Activated CD8-positive, alpha-beta memory T cell treated with anti-CD3 and anti-CD28 coated beads, Interleukin-2, amount 50 U/mL, for 24 hours (primary cell): ENCODE results near the gene PTBP3.
"Not testable (repeated sequence)": the region's sequence is repeated elsewhere in the genome, so short reads cannot be mapped to it uniquely, and the experiment has no call there.

Experiments used
- DNase-seq: peaks from one replicate; pipeline ENCODE4 v3.0.0-alpha.2; 2020; ENCODE audit errors: extremely low read depth

The PTBP3 gene

DNA sequence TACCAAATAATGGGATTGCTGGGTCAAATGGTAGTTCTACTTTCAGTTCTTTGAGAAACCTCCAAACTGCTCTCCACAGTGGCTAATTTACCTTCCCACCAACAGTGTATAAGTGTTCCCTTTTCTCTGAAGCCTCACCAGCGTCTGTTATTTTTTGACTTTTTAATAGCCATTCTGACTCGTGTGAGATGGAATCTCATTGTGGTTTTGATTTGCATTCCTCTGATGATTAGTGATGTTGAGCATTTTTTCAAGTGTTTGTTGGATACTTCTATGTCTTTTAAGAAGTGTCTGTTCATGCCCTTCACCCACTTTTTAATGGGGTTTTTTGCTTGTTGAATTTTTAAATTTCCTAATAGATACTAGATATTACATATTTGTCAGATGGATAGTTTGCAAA lies 129.9 kb downstream of the PTBP3 start:
- no peak for DNase-seq

DNA sequence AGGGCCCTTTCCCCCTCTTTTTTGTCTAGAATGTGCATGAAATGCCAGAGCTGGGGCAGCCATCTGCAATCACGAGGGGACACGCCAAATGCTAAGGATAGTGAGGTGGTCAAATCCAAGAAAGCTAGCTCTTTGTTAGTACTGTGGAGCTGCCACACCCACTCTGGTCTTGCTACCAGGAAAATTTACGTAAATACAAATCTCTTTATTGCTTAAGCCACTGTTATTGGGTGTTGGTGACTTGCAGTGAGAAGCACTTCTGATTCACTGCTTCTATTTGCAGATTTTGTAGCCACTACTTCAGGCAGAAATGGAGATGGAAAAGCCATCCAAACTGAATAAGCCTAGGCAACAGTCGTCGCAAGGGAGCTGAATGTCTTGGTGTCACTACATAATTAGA lies 132.7 kb downstream of the PTBP3 start:
- DNase-seq = no peak

DNA sequence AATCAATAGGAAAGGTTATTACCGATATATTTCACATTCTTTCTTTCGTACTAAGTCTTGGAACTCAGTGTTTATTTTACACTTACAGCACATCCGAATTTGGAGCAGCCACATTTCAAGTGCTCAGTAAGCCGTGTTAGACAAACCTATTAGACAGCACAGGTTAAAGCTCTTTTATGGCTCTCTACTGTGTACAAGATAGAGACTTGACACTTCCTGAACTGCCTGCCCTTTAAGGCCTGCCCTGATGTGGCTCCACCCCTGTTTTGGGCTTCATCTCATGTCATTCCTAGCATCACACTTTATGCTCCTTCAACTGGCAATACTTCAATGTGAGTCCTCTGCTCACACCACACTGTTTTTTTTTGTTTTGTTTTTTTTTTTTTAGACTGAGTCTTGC lies 134.8 kb downstream of the PTBP3 start:
- no peak for DNase-seq

DNA sequence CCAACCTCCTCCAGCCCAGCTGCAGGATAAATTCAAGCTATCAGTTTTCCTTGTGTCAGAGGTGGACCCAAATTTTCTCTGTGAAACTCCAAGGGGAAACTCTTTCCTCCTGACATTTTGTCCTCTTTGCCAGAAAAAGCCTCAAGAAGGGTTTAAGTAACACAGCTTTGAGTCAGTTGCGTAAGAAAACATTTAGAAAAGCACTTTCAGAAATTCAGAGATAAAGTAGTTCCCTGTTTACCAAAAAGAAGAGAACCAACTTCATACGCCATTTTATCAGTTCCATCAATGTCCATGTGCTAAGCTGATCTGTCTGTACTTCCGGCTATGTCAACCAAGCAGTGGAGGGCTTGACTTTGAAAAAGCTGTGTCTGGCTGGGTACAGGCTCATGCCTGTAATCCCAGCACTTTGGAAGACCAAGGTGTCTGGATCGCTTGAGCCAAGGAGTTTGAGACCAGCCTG lies 138.4 kb downstream of the PTBP3 start:
- DNase-seq = no peak

DNA sequence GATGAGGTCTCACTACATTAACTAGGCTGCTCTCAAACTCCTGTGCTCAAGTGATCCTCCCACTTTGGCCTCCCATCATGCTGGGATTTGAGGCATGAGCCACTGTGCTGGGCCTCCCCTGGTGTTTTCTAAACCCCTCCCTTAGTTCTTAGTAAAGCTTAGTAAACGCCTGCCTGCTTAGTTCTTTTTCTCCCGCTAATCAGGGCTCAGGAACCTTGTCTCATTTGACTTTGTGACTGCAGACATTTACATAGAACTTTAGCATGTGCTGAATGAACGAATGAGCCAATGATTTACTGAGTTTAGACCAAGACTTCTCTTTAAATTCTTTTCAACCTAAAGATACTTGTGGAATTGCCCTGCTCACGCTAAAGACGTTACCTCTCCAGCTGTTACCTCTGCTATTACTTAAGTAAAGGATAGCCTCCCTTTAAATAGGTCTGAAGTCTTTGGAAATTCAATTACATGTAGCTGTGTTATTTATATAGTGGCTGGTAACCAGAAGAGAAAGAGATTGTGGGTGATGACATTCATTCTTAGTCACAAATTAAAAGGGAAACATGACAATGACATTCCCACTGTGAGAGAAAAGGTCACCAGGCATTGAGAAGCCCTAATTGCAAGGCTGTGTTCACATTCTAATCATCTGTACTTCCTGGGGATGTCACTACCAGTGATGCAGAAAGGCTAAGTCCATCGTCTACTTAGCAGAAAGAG lies 139.7 kb downstream of the PTBP3 start:
- DNase-seq = no peak

DNA sequence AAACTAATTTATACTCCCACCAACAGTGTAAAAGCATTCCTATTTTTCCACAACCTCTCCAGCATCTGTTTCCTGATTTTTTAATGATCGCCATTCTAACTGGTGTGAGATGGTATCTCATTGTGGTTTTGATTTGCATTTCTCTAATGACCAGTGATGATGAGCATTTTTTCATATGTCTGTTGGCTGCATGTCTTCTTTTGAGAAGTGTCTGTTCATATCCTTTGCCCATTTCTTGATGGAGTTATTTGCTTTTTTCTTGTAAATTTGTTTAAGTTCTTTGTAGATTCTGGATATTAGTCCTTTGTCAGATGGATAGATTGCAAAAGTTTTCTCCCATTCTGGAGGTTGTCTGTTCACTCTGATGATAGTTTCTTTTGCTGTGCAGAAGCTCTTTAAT lies 143.1 kb downstream of the PTBP3 start:
- DNase-seq = not testable (repeated sequence)

DNA sequence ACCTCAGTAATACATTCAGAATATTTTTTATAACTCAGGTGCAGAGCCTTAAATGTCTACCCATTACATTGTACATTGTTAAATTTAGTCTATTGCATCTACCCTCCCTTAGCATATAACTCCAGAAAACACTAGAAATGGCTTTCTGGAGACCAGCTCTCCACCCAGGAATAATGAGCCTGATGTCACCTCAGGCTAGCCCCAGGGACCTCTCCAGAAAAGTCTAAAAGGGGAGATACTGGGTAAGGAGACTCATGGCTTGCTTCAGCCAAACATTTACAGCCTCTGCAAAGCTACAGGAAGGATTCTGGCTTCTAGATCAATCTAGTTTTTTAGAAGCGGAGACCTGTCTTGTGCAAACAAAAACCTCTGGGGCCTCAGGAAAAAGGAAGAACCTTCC lies 144.5 kb downstream of the PTBP3 start:
- no peak for DNase-seq

DNA sequence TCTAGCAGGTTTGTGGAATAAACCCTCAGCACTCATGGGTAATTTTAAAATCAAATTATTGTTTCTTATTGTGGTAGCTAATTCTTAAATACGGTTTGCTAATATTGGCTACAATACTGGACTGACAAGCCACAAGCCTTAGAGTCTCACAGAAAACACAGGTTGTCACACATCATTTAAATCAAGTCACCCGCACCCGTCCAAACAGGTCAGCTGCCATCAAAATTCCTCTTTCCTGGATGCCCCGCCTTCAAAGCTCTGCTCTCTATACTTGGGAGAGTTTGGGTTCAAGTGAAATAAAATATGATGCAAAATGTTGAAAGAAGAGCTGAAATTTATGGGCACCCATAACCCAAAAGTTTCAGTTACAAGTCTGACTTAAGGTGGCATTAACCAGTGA lies 146.0 kb downstream of the PTBP3 start:
- DNase-seq = no peak

DNA sequence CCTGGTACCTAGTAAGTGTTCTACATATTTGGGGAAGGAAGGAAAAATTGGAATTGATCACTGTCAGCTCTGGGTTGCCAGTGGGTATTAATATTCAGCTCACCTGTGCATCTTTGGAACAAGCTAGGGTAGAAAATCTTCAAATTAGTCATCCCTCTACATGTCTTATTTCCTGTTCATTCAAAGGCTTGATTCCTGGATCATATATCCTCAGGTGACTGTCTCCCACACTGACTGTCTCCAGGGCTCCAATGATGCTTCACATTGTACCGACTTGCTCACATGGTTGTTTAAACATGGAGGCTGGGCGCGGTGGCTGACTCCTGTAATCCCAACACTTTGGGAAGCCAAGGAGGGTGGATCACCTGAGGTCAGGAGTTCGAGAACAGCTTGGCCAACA lies 146.7 kb downstream of the PTBP3 start:
- DNase-seq = no peak

DNA sequence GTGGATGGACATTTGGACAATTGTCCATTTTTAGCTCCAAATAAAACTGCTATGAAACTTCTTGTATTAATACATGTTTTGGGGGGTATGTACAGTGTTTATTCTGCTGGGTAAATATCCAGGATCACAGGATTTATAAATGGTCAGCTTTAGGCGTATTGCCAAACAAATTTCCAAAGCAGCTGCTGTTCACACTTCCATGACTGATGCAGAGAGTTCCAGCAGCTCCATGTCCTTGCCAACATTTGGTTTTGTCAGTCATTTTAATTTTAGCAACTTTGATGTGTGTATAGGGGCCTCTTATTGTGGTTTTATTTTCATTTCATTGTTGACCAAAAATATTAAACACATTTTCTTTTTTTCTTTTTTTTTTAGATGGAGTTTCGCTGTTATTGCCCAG lies 148.5 kb downstream of the PTBP3 start:
- DNase-seq = no peak

DNA sequence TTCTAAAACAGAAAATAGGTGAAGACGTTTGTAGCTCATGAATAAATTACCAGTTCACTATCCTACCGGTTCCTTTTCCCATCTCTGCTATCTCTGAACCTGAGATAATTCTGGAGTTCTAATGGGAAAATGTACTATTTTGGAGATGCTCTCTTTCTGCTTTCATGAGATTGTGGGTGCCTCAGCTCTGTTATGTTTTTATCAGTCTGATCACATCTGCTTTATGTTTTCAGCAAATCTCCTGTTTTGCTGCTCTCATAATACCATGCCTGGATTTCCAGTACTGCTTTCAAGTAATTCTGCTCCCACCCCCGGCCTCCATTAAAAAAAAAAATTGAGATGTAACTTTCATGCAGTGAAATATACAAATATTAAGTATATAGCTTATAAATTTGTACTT lies 149.2 kb downstream of the PTBP3 start:
- DNase-seq = no peak

DNA sequence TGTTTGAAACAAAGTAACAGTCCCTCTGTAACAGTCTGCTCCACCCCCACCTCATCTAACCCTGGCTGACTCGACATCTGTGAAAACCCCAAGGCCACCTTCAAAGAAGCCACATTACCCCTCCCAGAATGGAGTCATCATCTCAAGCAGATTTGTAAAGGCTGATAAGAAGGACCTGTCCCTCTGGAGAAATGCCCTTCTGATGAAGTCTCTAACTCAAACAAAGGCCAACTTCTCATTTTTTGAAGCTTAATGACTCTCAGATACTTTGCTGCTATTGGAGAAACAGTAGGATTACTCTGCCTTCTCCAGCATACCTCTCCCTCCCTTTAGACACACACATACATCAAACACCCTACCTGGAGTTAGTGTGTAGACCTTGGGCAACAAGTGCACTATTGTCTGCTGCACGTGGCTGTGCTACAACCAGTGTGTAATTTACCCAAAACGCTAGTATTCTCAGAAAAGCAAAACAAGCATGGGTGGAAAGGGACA lies 153.0 kb downstream of the PTBP3 start:
- no peak for DNase-seq

DNA sequence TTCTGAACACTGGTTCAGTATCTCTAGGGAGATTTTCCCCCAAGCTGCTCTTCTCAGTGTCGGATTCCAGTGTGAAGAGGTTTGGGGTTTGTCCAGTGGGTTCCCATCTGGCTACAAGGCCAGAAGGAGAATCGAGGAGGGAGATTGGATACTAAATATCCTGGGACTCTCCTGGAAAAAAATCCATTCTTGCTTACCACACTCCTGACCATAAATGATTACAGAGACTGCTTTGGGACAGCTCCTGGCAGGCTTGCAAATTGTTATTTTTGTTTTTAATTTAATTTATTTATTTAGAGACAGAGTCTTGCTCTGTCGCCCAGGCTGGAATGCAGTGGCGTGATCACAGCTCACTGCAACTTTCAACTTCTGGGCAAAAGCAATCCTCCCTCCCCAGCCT lies 153.6 kb downstream of the PTBP3 start:
- no peak for DNase-seq

DNA sequence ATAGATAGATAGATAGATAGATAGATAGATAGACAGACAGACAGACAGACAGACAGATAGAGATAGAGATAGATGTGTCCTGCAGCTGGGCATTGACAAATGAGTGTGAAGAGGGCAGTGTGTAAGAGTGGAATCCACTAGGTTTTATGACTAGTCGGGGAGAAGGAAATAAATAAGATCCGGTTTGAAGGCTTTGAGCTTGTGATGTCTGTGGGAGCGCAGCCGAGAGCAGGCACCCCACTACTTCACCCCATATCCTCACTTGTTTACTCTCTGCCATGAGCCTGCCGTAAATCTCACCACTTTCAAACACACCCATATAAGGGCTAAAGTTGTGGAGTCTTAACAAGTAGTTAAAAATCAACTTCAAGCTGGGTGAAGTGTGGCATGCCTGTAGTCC lies 156.9 kb downstream of the PTBP3 start:
- DNase-seq = no peak

DNA sequence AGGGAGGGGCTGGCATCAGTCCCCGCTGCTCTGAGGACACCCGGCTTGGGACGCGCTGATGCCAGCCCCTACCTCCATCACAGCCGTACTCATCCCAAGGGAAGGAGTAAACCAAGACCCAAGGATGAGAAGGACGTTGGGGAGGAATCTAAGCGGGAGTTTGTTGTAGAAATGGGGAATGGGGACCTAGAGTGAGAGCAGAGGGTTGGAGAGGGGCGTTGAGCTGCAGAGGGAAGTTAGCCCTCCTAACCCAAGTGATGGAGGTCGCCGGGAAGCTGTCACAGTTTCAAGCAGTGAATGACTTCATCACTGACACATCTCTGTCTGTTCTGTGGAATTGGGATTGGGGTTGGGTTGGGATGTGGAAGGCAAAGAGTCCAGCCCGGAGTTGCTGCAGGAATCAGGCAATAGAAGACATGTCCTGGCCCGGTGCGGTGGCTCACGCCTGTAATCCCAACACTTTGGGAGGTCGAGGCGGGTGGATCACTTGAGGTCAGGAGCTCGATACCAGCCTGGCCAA lies 157.6 kb downstream of the PTBP3 start:
- no peak for DNase-seq

DNA sequence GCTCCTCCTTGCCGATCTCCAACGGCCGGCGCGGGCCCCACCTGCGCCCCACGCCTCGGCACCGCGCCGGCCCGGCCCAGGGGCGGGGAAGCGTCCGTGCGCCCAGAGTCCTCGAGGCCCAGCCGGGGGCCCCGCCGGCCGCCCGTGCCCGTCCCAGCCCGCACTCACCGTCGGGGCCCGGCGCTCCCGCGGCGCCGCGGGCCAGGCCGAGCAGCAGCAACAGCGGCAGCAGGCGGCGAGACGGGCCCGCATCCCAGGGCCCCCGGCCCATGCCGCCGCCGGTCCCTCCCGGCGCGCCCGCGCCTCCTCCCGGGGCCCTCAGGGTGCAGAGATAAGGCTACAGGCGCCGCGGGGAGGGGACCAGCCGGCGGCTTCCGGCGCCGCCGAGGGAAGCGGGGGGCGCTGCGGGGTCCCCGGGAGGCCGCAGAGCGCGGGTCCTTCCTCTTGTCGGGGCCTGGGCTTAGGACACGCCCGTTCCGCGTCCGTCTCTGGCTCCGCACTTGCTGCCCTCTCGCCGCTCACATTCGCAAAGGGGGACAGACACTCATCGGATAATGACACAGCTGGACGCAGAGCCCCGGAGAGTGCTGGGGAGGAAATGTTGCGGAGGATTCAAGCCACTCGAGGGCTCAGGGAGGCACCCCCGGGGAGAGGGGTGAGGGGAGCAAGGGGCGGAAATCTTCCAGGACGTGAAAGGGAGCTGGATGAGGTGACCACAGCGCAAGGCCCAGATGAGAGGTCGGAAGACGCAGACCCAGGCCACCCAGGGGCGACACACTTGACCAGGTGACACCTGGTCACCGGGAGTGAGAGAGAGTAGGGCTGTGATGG lies 158.2 kb downstream of the PTBP3 start, which contains the start of gene SUSD1:
Gene SUSD1 (minus strand): TSS at position 333 of the 831 bp plus-strand sequence. CDS start 62 bp downstream, at position 271.
- DNase-seq = no peak

DNA sequence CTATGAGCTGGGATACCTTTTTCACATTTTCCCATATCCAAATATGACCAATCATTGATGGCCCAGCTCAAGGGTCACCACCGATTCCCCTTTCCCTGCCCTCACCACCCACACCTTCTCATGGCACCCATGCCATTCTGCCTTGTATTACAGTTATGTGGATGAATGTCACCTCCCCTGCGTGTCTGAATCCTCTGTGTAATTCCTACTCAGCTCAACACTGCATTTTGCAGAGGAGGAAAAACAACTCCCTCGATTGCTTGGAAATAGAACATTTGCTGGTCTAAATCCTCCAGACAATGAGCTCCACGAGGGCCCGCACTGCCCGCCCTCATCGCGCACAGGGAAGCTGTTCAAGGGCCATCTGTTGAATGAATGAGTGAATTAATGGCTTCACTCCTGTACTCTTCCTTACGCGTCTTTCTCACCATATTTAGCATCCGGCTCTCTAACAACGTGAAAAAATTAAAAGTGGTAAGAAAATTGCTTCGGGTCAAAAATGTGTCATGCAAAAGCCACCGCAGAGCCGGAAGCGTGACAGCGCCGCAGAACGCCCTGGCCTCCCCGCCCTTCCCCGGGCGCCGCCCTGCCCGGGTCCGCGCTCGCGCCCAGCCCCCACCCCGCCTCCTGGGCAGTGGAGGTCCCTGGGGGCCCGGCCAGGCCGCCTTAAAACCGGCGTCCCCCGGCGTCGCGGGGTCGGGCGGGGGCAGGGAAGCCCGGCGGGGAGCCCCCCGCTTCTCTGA lies 159.0 kb downstream of the PTBP3 start:
- DNase-seq = peak; percentile 42

DNA sequence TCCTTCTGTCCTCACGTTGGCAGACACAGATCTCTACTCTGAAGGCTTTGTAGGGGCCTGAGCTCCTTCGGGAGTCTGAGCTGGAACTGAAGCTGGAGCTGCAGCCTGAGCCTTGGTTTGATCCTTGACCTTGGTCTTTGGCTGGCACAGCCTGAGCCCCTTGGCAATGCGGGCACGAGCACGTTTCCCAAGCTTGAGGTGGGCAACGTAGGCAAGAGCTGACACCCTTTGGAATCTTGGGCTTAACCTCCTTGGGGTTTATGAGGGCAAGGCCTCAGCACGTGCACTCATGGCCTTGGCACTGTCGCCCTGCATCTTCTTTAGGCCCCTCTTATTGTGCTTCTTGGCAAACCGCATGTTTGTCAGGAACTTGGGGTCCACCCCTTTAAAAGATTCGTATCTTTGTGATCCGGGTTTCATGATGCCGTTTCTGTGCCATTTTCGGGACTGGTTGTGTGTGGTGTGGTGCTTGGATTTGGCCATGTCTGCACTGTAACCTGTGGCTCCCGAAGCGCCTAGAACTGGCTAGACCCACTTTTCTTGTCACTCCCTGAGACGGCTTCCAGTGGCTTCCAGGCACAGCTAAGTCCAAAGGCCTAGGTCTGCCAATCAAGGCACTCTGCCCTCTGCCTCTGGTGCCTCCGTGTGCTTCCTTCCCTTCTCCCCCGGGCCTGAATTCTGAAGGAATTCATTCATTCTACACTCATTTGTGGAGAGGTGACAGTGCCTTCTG lies 159.8 kb downstream of the PTBP3 start:
- no peak for DNase-seq

DNA sequence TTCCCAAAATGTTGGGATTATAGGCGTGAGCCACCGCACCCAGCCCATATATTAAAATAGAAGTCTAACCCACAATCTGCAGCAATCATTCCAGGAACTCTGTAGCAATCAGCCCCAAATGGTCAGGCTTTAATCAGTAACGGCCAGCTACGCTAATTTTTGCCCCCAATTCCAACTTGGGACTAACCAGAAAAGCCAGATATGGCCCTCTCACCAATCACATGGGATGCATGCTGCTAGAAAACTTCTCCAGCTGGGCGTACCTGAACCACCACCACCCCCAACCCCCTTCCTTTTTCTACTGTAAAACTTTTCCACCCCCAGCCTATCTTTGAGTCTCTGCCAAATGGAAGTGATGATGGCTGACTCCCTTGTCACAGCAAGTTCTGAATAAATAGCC lies 162.5 kb downstream of the PTBP3 start:
- DNase-seq = no peak

DNA sequence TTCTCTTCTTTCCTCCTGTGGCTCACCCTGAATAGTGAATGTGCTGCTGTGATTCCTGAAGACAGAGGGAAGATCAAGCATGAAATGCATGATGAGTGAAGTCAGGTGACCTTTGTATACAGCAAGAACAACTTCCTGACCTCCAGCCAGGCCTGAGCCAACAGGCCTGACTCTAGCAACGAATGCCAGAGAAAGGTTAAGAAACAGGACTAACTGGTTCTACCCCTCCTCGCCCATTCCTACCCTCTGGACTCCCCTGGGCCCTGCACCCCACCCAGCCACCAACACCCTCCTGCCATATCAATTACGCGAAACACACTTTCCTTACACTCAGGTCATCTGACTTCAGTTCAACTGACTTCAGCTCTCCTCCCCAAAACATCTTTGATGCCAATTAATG lies 163.2 kb downstream of the PTBP3 start:
- DNase-seq = no peak

DNA sequence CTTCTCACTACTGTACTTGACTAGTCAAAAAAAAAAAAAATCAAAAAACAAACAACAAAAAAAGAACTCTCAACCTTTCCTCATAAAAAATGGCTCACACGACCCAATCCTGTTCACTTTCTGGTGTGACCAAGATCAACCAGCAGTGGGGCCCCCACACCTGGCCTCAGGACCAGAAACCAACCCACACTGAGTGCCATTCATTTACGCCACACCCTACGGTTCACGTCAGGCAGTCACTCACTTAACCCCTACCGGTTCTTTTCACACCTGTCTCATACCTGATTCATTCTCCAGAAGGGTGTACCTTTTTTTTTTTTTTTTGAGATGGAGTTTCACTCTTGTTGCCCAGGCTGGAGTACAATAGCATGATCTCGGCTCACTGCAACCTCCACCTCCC lies 164.1 kb downstream of the PTBP3 start:
- DNase-seq = no peak
